Lung (tissue), 12 donors: ENCODE data around the gene DUSP22. TPM values are rescaled to one million over a fixed set of nuclear protein-coding genes. Genes with fewer than 3 reads are reported as not detected.

Source experiments
- ATAC-seq: fragments of 200-7000 bp; cut with Tn5 transposase; one replicate; pipeline ENCODE4 v1.9.1; 2020; ENCODE audit warnings: moderate number of reproducible peaks; ENCODE audit not compliant: insufficient read depth, low FRiP score
- DNase-seq, 3 donors: peaks; one replicate each; pipeline ENCODE4 v3.0.0-alpha.2; 2013 to 2017
- H3K27ac ChIP-seq, 2 donors: one replicate each; pipeline ENCODE4 v1.5.1; 2013; ENCODE audit warnings: mild to moderate bottlenecking in 2 of 2, moderate library complexity in 2 of 2, control low read depth in 1 of 2, inconsistent platforms in 1 of 2, low read depth in 1 of 2, low read length in 1 of 2
- H3K27me3 ChIP-seq, 3 donors: one replicate each; pipeline ENCODE4 v1.5.1; 2013; ENCODE audit warnings: low read length in 2 of 3; ENCODE audit not compliant: control insufficient read depth in 3 of 3, insufficient read depth in 3 of 3
- H3K36me3 ChIP-seq, 4 donors: one replicate each; pipeline ENCODE4 v1.5.1; 2013; ENCODE audit warnings: low read length in 4 of 4, mild to moderate bottlenecking in 1 of 4, moderate library complexity in 1 of 4; ENCODE audit not compliant: control insufficient read depth in 4 of 4, insufficient read depth in 4 of 4
- H3K4me1 ChIP-seq, 5 donors: one replicate each; pipeline ENCODE4 v1.5.1; 2013; ENCODE audit warnings: low read length in 5 of 5, mild to moderate bottlenecking in 2 of 5, moderate library complexity in 1 of 5; ENCODE audit not compliant: control insufficient read depth in 5 of 5, insufficient read depth in 5 of 5
- H3K4me3 ChIP-seq: one replicate; pipeline ENCODE4 v1.5.1; 2013; ENCODE audit warnings: mild to moderate bottlenecking, control low read depth, moderate library complexity
- H3K9ac ChIP-seq, 2 donors: one replicate each; pipeline ENCODE4 v1.5.1; 2013; ENCODE audit warnings: low read length in 2 of 2, control low read depth in 1 of 2; ENCODE audit not compliant: insufficient read depth in 1 of 2
- H3K9me3 ChIP-seq, 4 donors: one replicate each; pipeline ENCODE4 v1.5.1; 2013; ENCODE audit warnings: low read length in 3 of 4, mild to moderate bottlenecking in 1 of 4, moderate library complexity in 1 of 4; ENCODE audit not compliant: control insufficient read depth in 4 of 4, insufficient read depth in 3 of 4
- CTCF ChIP-seq: IDR thresholded peaks from 2 replicates; pipeline ENCODE4 v1.5.1; 2012; ENCODE audit warnings: mild to moderate bottlenecking; ENCODE audit errors: control extremely low read depth, extremely low read depth
- WGBS, 2 donors: extraction: QIAGEN DNeasy Blood & Tissue Kit; methylation state at CpG; one replicate each; pipeline ENCODE4 v1.1.7; 2013; 5-methylcytosine and 5-hydroxymethylcytosine counted together
- polyA plus RNA-seq, 2 donors: library from polyadenylated mRNA; stranded (reverse); fragments of 200-250 nt; gene quantifications; one replicate each; pipeline ENCODE4 v1.2.1, GENCODE V29; 2013
- total RNA-seq, 2 donors: library from RNA; depleted of rRNA in 1 of 2; stranded (reverse); fragments of >200 nt in 1 of 2; gene quantifications; one replicate each; pipeline ENCODE4 v1.2.1, GENCODE V29; 2014 to 2021
- donor health status: control.
- donor health status: control.
- donor health status: Bipolar disorder and iron deficiency.
- donor health status: healthy.
- donor health status: DM: yes; HTN: yes; CAD: no.

The DUSP22 gene
- total and polyA plus RNA-seq, 4 donors = 38.9 to 51.1 (median 43.8) TPM

- ATAC-seq = no peak
- no peak for TF ChIP-seq CTCF
Observed at GRCh38 chr6:354631-355280, 62.5 kb downstream of the DUSP22 start.

GRCh38 chr6:355373-356208 lies 63.3 kb downstream of the DUSP22 start:
- no peak for ATAC-seq
- no peaks in the 10 kb centered on the region for H3K36me3 ChIP-seq
- H3K4me1 ChIP-seq = peaks cover 0 to 1% (median 0%) of the 10 kb centered on the region in 5 donors
- no peak for TF ChIP-seq CTCF
- no peak overlapping the region for H3K27ac ChIP-seq
- no peak for DNase-seq
- H3K9ac ChIP-seq = no peak overlapping the region
- no peaks in the 10 kb centered on the region for H3K27me3 ChIP-seq
- WGBS, 2 donors = 78 to 79% methylated on average over 9 of the region's 9 CpGs
- peaks cover 0 to 2% (median 0%) of the 10 kb centered on the region in 4 donors for H3K9me3 ChIP-seq
- no peak overlapping the region for H3K4me3 ChIP-seq

More at GRCh38 chr6:354631-355280, 62.5 kb downstream of the DUSP22 start:
- Histone ChIP-seq H3K36me3 (no peaks in the 10 kb centered on the region), H3K9me3 (peaks cover 0 to 2% (median 0%) of the 10 kb centered on the region in 4 donors), H3K4me1 (peaks cover 0 to 1% (median 0%) of the 10 kb centered on the region in 5 donors), H3K4me3 (no peak overlapping the region), H3K27ac (no peak overlapping the region), H3K27me3 (no peaks in the 10 kb centered on the region), H3K9ac (no peak overlapping the region)
- DNase-seq = no peak
- WGBS, 2 donors = 89 to 95% methylated on average over 15 of the region's 15 CpGs

- Histone ChIP-seq H3K9ac (no peak overlapping the region), H3K27ac (no peak overlapping the region), H3K27me3 (no peaks in the 10 kb centered on the region), H3K4me3 (no peak overlapping the region), H3K36me3 (no peaks in the 10 kb centered on the region), H3K4me1 (peaks cover 0 to 1% (median 0%) of the 10 kb centered on the region in 5 donors), H3K9me3 (peaks cover 0 to 4% (median 0%) of the 10 kb centered on the region in 4 donors)
- WGBS, 2 donors = 82 to 88% methylated on average over 11 of the region's 11 CpGs
- TF ChIP-seq CTCF = no peak
- DNase-seq (no peak), ATAC-seq (no peak)
Observed at GRCh38 chr6:356828-357251, 64.6 kb downstream of the DUSP22 start.
